Measurements from ENCODE around the gene ACAT1. TPM values are rescaled to one million over a fixed set of nuclear protein-coding genes. Genes with fewer than 3 reads are reported as not detected.
"Not testable (repeated sequence)": the region's sequence is repeated elsewhere in the genome, so short reads cannot be mapped to it uniquely, and the experiment has no call there.

The ACAT1 gene
- total RNA-seq, 1 donor from 2014 or later: 110 TPM

DNA sequence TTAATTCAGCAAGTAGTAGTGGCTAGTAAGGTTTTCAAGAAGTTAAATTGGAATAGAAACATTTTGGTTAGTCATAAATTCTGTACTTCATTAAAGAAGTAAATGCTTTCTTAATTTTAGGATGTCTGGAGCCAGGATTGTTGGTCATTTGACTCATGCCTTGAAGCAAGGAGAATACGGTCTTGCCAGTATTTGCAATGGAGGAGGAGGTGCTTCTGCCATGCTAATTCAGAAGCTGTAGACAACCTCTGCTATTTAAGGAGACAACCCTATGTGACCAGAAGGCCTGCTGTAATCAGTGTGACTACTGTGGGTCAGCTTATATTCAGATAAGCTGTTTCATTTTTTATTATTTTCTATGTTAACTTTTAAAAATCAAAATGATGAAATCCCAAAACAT lies 25.8 kb downstream of the ACAT1 start:
- DNase-seq: no peak

DNA sequence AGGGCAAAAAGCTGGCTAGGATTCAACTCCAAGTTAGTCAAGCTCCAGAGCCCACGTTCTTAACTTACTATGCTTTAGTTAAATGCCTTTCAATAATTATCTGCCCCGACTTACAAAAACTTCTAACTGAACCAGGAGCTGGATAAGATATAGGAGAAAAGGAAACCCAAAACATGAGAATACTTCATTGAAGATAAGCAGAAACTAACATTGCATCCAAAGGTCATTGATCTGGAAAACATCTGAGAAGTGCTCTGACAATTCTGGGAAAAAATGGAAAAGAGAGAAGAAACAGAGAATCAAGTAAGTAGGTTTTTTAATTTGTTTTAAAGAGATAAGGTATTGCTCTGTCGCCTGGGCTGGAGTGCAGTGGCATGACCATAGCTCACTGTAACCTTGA lies 27.2 kb downstream of the ACAT1 start:
- DNase-seq: no peak

DNA sequence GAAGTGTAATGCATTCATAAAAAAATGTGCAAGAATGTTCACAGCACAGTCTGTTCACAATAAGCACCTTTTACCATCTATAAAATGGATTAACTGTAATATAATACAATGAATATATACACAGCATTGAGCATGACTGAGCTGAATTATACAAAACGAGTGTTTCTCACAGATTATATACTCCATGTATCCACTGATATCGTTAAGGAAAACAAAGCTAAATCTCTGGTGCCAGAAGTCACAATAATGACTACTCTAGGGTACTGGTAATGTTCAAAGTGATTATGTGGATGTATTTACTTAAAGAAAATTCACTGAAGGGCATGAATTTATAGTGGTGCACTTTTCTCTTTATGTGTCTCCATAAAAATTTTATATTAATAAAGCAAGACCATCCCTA lies 33.2 kb downstream of the ACAT1 start:
- no peak for DNase-seq

DNA sequence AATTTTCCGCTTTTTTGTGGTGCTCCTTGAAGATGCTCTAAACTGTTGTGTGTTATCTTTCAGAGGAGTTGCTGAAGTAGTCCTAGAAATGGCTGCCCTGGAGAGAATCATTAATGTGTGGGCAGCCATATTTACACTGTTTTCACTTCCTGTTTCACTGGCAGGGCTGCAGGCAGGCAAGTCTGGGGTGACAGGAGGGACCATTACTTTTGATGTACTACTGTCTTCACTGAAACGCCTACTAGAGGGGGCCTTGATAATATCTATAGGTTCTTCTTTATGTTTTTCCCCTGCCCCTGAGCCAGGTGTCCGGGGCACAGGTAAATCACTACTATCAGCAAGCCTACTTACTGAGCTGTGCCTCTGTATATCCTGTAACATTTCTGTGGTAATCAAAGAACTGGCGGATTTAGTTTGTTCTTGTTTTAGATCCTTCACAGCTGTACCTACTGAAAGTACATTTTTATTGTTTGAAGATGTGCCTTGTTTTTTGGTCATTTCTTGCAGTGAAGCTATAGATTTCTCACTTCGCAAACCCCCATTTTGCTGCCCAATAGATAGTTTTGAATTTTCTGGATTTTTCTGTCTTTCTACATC lies 39.7 kb downstream of the ACAT1 start:
- no peak for DNase-seq

DNA sequence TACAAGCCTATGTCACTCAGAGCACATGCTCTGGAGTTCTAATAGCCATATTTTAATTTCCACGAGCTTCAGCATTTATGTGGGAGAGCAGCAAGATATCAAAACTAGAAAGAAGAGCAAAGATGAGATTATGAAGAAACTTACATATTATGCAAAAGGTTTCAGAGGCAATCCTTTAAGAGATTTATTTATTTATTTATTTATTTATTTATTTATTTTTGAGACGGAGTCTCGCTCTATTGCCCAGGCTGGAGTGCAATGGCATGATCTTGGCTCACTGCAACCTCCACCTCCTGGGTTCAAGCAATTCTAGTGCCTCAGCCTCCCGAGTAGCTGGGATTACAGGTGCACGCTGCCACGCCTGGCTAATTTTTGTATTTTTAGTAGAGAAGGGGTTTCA lies 41.5 kb downstream of the ACAT1 start:
- not testable (repeated sequence) for DNase-seq

DNA sequence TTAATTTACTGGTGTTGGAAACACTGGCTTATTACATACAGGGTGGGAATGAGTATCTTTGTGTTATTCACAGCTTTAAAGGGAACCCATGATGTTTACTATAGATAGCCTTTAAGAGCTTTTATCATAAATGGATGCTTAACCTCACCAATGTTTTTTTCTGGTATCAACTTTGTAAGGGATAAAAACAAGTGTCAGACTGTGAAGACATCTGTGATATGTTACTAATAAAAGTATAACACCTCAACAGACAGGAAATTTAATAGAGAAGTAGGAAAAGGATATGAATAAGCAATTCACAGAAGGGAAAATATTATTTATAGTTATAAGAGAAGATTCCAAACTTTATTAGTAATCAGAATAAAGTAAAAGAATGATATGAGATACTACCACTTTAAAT lies 46.3 kb downstream of the ACAT1 start:
- no peak for DNase-seq

DNA sequence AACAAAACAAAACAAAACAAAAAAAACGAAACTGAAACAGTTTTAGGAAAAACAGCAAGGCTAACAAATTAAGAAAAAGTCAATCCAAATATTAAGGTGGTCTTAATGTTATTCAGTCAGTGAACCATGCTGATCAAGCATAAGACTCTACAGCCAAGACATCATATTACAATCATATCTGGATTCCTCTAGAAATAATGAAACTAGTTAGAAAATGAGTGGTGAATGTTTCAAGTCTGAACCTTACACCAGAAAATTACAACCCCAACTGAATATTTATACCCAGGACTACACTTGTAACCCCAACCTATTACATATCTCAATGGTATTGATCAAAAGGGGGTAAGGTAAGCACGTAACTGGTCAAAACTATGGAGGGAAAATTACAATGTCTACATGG lies 48.8 kb downstream of the ACAT1 start:
- DNase-seq: no peak

DNA sequence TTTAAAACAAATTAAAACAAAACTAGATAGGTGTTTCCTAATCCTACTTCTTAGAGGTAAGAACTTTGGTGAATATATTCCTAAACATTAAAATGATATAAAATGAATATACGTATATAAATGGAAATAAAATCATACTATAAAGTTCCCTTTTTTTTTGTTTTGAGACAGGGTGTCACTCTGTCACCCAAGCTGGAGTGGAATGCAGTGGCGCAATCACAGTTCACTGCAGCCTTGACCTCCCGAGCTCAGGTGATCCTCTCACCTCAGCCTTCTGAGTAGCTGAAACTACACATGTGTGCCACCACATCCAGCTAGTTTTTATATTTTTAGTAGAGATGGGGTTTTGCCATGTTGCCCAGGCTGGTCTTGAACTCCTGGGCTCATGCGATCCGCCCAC lies 56.2 kb downstream of the ACAT1 start:
- DNase-seq: no peak

DNA sequence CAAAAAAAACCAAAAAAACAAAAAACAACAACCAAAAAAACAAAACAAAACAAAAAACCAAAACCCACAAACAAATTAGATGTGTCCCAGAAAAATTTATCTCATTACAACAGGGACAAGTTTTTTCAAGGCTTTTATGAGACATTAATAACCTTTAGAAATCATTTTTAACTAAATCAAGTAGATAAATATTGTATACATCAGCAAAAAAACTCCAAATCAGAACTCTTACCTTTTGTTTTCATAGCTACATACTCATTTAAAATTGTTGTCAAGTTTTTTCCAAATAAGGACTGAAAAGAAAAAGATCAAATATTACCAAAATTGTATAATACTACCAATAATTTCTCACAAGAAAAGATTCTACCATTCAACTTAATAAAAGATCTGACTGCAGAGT lies 72.4 kb downstream of the ACAT1 start:
- DNase-seq: no peak

DNA sequence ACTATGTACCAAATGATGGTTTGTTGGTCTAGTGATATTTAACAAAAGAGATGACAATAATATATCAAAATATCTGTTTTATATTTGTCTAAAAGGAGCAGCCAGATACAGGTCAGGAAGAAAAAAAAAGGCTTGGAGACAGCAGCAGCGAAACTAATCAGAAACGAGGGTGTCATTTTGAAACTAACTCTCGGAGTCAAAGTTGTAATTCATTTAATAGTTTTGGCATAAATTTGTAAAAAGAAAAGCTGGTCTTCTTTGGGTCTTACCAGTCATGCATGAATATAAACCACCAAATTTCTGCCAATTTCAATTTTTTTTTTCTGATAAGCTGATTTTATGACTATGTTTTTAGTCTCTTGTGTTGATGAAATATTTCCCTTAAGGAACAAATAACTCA lies 75.5 kb downstream of the ACAT1 start:
- no peak for DNase-seq

Small RNA genes lying within 50 kb of the gene (small RNA-seq; reads per million reads assigned to genes)
- gene RF00019: not detected

Other genes with a start within 250 kb of the ACAT1 start
- gene RAB39A, start 193.1 kb upstream of the ACAT1 start, total RNA-seq: 47.7 TPM
- 119 TPM for gene CUL5, start 112.7 kb upstream of the ACAT1 start, total RNA-seq
- gene NPAT, start 101.1 kb downstream of the ACAT1 start, total RNA-seq: 31.2 TPM
- 176 TPM for gene ATM, start 101.5 kb downstream of the ACAT1 start, total RNA-seq